DOHH2 (cell line): ENCODE measurements around the gene NFATC3.

ENCODE experiments used
- H3F3A ChIP-seq: fragments of 200-600 bp; sonication (generic), shearing (Covaris generic); 2 replicates; pipeline ENCODE4 v1.6.0; 2016; ENCODE audit warnings: antibody characterized with exemption, mild to moderate bottlenecking; ENCODE audit not compliant: control insufficient read depth, insufficient read depth
- H3K27ac ChIP-seq: fragments of 200-600 bp; sonication (generic); 2 replicates; pipeline ENCODE4 v1.5.1; 2014; ENCODE audit warnings: low read depth, mild to moderate bottlenecking, low read length, moderate library complexity
- H3K27me3 ChIP-seq: fragments of 200-600 bp; sonication (generic); 2 replicates; pipeline ENCODE4 v1.6.1; 2014; ENCODE audit warnings: mild to moderate bottlenecking, low read length, mixed read lengths; ENCODE audit not compliant: control insufficient read depth
- H3K36me3 ChIP-seq: fragments of 200-600 bp; sonication (generic); 2 replicates; pipeline ENCODE4 v1.6.1; 2014; ENCODE audit warnings: mild to moderate bottlenecking, low read length, moderate library complexity, mixed read lengths; ENCODE audit not compliant: control insufficient read depth
- H3K4me1 ChIP-seq: fragments of 200-600 bp; sonication (generic); 2 replicates; pipeline ENCODE4 v1.6.1; 2014; ENCODE audit warnings: mild to moderate bottlenecking, low read length, mixed read lengths; ENCODE audit not compliant: control insufficient read depth
- H3K4me2 ChIP-seq: fragments of 200-600 bp; sonication (generic); 2 replicates; pipeline ENCODE4 v1.6.0; 2014; ENCODE audit warnings: mild to moderate bottlenecking, low read length, moderate library complexity
- H3K4me3 ChIP-seq: fragments of 200-600 bp; sonication (generic); 2 replicates; pipeline ENCODE4 v1.5.1; 2014; ENCODE audit warnings: mild to moderate bottlenecking, low read length, mixed read lengths
- H3K79me2 ChIP-seq: fragments of 200-600 bp; sonication (generic); 2 replicates; pipeline ENCODE4 v1.6.1; 2014; ENCODE audit warnings: mild to moderate bottlenecking, low read length, mixed read lengths; ENCODE audit not compliant: control insufficient read depth
- H3K9me2 ChIP-seq: fragments of 200-600 bp; sonication (generic); replicated peaks from 2 replicates; pipeline ENCODE4 v1.6.1; 2014; ENCODE audit warnings: mild to moderate bottlenecking, low read length, mixed read lengths; ENCODE audit not compliant: control insufficient read depth
- H3K9me3 ChIP-seq: fragments of 200-600 bp; sonication (generic); 2 replicates; pipeline ENCODE4 v1.6.1; 2014; ENCODE audit warnings: antibody characterized with exemption, low read length, mixed read lengths; ENCODE audit not compliant: control insufficient read depth, insufficient read depth
- H4K20me1 ChIP-seq: fragments of 200-600 bp; sonication (generic); 2 replicates; pipeline ENCODE4 v1.6.0; 2014; ENCODE audit warnings: low read depth, mild to moderate bottlenecking, antibody characterized with exemption, low read length, moderate library complexity; ENCODE audit not compliant: control insufficient read depth, insufficient read depth
- EZH2phosphoT487 ChIP-seq: fragments of 200-600 bp; sonication (generic); IDR thresholded peaks from 2 replicates; pipeline ENCODE4 v1.6.1; 2017; ENCODE audit warnings: borderline replicate concordance, mild to moderate bottlenecking, antibody characterized with exemption, low read length, moderate library complexity, mixed read lengths
- TF ChIP-seq, protein P1 (sequence below): fragments of 200-600 bp; sonication (generic); IDR thresholded peaks from one replicate; pipeline ENCODE4 v1.5.1; 2014; ENCODE audit warnings: antibody characterized with exemption, mild to moderate bottlenecking, low read depth, low read length; ENCODE audit not compliant: poor library complexity, severe bottlenecking

Gene NFATC3

GRCh38 chr16:68085259-68086071 lies at the start of gene NFATC3:
TSS of gene NFATC3 (plus strand) at chr16:68085370. CDS start at chr16:68085682, 312 bp downstream.
- H3K36me3 ChIP-seq = no peaks in the 10 kb centered on the region
- H3K27ac ChIP-seq = peak within 1 kb of the TSS; percentile 77
- H3K4me3 ChIP-seq = peak within 1 kb of the TSS; percentile 85
- H4K20me1 ChIP-seq = no peaks in the 10 kb centered on the region
- no peaks in the 10 kb centered on the region for H3K9me2 ChIP-seq
- TF ChIP-seq, protein P1, sequence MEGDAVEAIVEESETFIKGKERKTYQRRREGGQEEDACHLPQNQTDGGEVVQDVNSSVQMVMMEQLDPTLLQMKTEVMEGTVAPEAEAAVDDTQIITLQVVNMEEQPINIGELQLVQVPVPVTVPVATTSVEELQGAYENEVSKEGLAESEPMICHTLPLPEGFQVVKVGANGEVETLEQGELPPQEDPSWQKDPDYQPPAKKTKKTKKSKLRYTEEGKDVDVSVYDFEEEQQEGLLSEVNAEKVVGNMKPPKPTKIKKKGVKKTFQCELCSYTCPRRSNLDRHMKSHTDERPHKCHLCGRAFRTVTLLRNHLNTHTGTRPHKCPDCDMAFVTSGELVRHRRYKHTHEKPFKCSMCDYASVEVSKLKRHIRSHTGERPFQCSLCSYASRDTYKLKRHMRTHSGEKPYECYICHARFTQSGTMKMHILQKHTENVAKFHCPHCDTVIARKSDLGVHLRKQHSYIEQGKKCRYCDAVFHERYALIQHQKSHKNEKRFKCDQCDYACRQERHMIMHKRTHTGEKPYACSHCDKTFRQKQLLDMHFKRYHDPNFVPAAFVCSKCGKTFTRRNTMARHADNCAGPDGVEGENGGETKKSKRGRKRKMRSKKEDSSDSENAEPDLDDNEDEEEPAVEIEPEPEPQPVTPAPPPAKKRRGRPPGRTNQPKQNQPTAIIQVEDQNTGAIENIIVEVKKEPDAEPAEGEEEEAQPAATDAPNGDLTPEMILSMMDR = peak; percentile 14
- no peak for TF ChIP-seq EZH2phosphoT487
- peaks cover 43% of the 10 kb centered on the region for H3K4me1 ChIP-seq
- H3K79me2 ChIP-seq = peaks cover 50% of the 10 kb centered on the region
- H3F3A ChIP-seq = peaks cover 22% of the 10 kb centered on the region
- H3K4me2 ChIP-seq = peak within 1 kb of the TSS; percentile 86
- H3K9me3 ChIP-seq = no peaks in the 10 kb centered on the region
- H3K27me3 ChIP-seq = no peaks in the 10 kb centered on the region

DNA sequence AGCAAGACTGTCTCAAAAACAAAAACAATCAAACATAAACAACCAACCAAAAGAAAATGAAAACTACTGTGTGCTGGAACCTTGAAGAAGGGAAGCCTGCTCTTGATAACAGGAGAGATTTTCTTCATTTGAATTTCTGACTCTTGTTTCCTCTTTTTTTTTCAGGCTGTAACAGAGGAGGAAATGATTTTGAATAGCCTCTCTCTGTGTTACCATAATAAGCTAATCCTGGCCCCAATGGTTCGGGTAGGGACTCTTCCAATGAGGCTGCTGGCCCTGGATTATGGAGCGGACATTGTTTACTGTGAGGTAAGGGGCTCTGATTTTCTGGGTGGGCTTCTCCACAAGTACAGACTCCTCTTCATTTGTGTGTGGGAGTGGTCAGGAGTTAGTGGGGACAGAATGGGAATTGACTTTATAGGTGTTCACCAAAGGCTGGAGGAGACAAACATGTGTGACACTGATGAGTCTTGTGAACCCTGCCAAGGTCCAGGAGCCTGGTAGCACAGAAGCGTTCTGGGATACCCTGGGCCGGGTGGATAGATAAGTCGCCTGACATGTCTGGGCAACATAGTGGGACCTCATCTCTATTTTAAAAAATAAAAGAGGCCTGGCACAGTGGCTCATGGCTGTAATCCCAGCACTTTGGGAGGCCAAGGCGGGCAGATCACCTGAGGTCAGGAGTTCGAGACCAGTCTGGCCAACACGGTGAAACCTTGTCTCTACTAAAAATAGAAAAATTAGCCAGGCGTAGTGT lies 47.2 kb upstream of the NFATC3 start:
- Histone ChIP-seq H3K4me3 (peak overlapping the region; percentile 52), H4K20me1 (no peaks in the 10 kb centered on the region), H3K27ac (peak overlapping the region; percentile 67), H3F3A (no peaks in the 10 kb centered on the region; the same call in 1 of the 2 replicates), H3K4me1 (peaks cover 35% of the 10 kb centered on the region), H3K9me2 (no peaks in the 10 kb centered on the region), H3K9me3 (no peaks in the 10 kb centered on the region), H3K4me2 (peak overlapping the region; percentile 76), H3K79me2 (peaks cover 3% of the 10 kb centered on the region; the same call in 1 of the 2 replicates), H3K36me3 (peaks cover 24% of the 10 kb centered on the region), H3K27me3 (no peaks in the 10 kb centered on the region)
- no peak for TF ChIP-seq EZH2phosphoT487
- TF ChIP-seq, protein P1 = no peak

DNA sequence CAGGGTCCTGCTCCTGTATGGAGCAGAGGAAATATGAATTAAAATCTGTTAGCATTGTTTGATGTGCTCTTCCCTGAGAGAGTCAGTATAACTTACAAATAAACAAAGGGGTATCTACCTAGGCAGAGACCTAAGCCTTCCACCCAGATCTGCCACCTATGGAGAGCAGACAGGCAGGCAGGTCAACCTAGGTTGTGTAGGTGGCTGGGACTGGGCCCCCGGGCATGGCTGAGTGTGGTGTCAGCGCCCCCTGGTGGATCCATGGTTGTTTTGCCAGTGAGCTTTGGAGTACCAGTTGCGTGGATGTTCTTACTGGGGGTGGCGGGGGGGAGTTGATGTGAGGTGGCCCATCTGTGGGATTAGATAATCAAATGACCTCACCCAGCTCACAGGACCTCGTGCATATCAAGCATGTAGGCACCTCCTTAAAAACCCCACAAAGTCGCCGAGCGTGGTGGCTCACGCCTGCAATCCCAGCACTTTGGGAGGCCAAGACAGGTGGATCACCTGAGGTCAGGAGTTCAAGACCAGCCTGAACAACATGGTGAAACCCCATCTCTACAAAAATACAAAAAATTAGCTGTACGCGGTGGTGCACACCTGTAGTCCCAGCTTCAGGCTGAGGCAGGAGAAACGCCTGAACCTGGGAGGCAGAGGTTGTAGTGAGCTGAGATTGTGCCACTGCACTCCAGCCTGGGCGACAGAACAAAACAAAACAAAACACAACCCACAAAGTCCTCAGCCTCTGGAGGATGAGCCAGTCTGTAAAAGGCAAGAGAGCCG lies 44.5 kb upstream of the NFATC3 start:
- Histone ChIP-seq H3F3A (no peaks in the 10 kb centered on the region; the same call in 1 of the 2 replicates), H3K4me1 (peaks cover 35% of the 10 kb centered on the region), H3K36me3 (peaks cover 24% of the 10 kb centered on the region), H3K9me2 (no peaks in the 10 kb centered on the region), H3K27ac (no peak overlapping the region), H4K20me1 (no peaks in the 10 kb centered on the region), H3K9me3 (no peaks in the 10 kb centered on the region), H3K79me2 (peaks cover 3% of the 10 kb centered on the region; the same call in 1 of the 2 replicates), H3K4me2 (no peak overlapping the region), H3K4me3 (no peak overlapping the region), H3K27me3 (no peaks in the 10 kb centered on the region)
- TF ChIP-seq EZH2phosphoT487 = no peak
- TF ChIP-seq, protein P1 = peak; percentile 88
